Peyer's patch (tissue), 4 donors: ENCODE measurements around the gene OCA2. TPM values are rescaled to one million over a fixed set of nuclear protein-coding genes. Genes with fewer than 3 reads are reported as not detected.

Experiments
- DNase-seq, 3 donors: peaks; one replicate each; pipeline ENCODE4 v3.0.0-alpha.2; 2017 to 2019
- H3K27ac ChIP-seq, 4 donors: fragments of 200-600 bp; sonication (generic); one replicate each; pipeline ENCODE4 v1.5.1; 2016 to 2019
- H3K27me3 ChIP-seq, 2 donors: fragments of 200-600 bp; sonication (generic); one replicate each; pipeline ENCODE4 v1.5.1; 2019
- H3K36me3 ChIP-seq, 3 donors: fragments of 200-600 bp; sonication (generic); one replicate each; pipeline ENCODE4 v1.5.1; 2016 to 2019
- H3K4me1 ChIP-seq, 4 donors: fragments of 200-600 bp; sonication (generic); one replicate each; pipeline ENCODE4 v1.5.1; 2016 to 2019
- H3K4me3 ChIP-seq, 4 donors: fragments of 200-600 bp; sonication (generic); 1 replicate in 3 of 4; 2 replicates in 1 of 4; pipeline ENCODE4 v1.5.1; 2016 to 2019; ENCODE audit warnings: mild to moderate bottlenecking in 1 of 4
- H3K9me3 ChIP-seq, 4 donors: fragments of 200-600 bp; sonication (generic); one replicate each; pipeline ENCODE4 v1.5.1; 2016 to 2019; ENCODE audit warnings: mild to moderate bottlenecking in 1 of 4
- CTCF ChIP-seq, 6 experiments: fragments of 450-650 bp in 4 of 6; fragments of 200-600 bp in 2 of 6; sonication (generic) in 1 of 6; IDR thresholded peaks; one replicate each; pipeline ENCODE4 v1.5.1; 2017 to 2019; ENCODE audit warnings: antibody characterized with exemption in 6 of 6, mild to moderate bottlenecking in 3 of 6, moderate library complexity in 1 of 6
- POLR2A ChIP-seq, 2 donors: fragments of 450-650 bp; IDR thresholded peaks; one replicate each; pipeline ENCODE4 v1.5.1; 2017; ENCODE audit warnings: antibody characterized with exemption in 2 of 2, mild to moderate bottlenecking in 2 of 2, moderate library complexity in 2 of 2
- total RNA-seq, 4 donors: library from RNA; depleted of rRNA; stranded (reverse); fragments of >200 nt; gene quantifications; one replicate each; pipeline ENCODE4 v1.1.0, GENCODE V29; 2016

The OCA2 gene
- total RNA-seq, 4 donors from 2014 or later = 1.4 to 3.0 TPM; not detected in 2

DNA sequence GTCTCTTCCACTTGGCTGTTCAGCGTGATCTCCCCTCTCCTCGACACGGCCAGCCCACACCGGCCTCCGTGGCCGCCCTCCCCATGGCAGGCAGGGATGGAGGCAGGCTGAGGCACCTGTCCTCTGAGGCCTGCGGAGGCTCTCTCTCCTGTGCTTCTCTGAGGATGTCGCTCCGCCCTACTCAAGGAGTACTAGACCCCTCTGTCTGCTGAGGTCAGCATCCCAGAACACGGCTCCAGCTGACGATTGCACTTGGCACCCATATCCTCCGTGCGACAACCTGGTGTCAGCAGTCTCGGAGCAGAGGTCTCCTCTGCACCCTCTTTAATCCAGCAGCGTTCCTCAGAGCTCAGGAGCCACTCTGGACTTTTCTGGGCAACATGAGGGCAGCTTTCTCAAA lies 322.6 kb downstream of the OCA2 start:
- H3K4me1 ChIP-seq = no peaks in the 10 kb centered on the region
- H3K4me3 ChIP-seq = no peak overlapping the region
- H3K27me3 ChIP-seq = no peaks in the 10 kb centered on the region
- peaks cover 0 to 11% (median 0%) of the 10 kb centered on the region in 4 donors for H3K9me3 ChIP-seq
- no peak overlapping the region for H3K27ac ChIP-seq
- TF ChIP-seq CTCF (IDR thresholded peaks at IDR 0.05) = no peak
- no peak for TF ChIP-seq POLR2A (IDR thresholded peaks at IDR 0.05)
- no peak for DNase-seq
- H3K36me3 ChIP-seq = no peaks in the 10 kb centered on the region

DNA sequence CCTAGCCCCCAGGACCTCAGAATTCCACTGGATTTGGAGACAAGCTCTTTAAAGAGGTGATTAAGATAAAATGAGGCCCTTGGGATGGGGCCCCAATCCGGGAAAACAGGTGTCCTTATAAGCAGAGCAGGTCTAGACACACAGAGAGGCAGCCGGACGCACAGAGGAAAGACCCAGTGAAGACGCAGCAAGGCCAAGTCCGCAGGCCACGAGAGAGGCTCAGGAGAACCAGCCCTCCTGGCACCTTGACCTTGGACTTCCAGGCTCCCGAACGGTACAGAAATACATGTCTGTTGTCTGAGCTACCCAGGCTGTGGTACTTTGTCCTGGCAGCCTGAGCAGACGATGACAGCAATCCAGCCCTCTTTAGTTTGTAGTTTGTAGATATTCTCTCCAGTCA lies 324.5 kb downstream of the OCA2 start:
- Histone ChIP-seq H3K27me3 (no peaks in the 10 kb centered on the region), H3K27ac (no peak overlapping the region), H3K4me1 (no peaks in the 10 kb centered on the region), H3K4me3 (no peak overlapping the region), H3K9me3 (peaks cover 0 to 11% (median 0%) of the 10 kb centered on the region in 4 donors), H3K36me3 (no peaks in the 10 kb centered on the region)
- TF ChIP-seq POLR2A (IDR thresholded peaks at IDR 0.05) (no peak), CTCF (IDR thresholded peaks at IDR 0.05) (no peak)
- no peak for DNase-seq

GRCh38 chr15:27774191-27774590 lies 324.9 kb downstream of the OCA2 start:
- Histone ChIP-seq H3K4me3 (no peak overlapping the region), H3K4me1 (no peaks in the 10 kb centered on the region), H3K27ac (no peak overlapping the region), H3K9me3 (peaks cover 0 to 11% (median 0%) of the 10 kb centered on the region in 4 donors), H3K36me3 (no peaks in the 10 kb centered on the region), H3K27me3 (no peaks in the 10 kb centered on the region)
- DNase-seq = no peak
- TF ChIP-seq POLR2A (IDR thresholded peaks at IDR 0.05) (no peak), CTCF (IDR thresholded peaks at IDR 0.05) (no peak)

- Histone ChIP-seq H3K27me3 (no peaks in the 10 kb centered on the region), H3K36me3 (no peaks in the 10 kb centered on the region), H3K9me3 (peaks cover 0 to 11% (median 0%) of the 10 kb centered on the region in 4 donors), H3K4me1 (no peaks in the 10 kb centered on the region), H3K27ac (no peak overlapping the region), H3K4me3 (no peak overlapping the region)
- no peak for DNase-seq
- TF ChIP-seq POLR2A (IDR thresholded peaks at IDR 0.05) (no peak), CTCF (IDR thresholded peaks at IDR 0.05) (no peak)
Measured at GRCh38 chr15:27771892-27772291, 327.2 kb downstream of the OCA2 start.

DNA sequence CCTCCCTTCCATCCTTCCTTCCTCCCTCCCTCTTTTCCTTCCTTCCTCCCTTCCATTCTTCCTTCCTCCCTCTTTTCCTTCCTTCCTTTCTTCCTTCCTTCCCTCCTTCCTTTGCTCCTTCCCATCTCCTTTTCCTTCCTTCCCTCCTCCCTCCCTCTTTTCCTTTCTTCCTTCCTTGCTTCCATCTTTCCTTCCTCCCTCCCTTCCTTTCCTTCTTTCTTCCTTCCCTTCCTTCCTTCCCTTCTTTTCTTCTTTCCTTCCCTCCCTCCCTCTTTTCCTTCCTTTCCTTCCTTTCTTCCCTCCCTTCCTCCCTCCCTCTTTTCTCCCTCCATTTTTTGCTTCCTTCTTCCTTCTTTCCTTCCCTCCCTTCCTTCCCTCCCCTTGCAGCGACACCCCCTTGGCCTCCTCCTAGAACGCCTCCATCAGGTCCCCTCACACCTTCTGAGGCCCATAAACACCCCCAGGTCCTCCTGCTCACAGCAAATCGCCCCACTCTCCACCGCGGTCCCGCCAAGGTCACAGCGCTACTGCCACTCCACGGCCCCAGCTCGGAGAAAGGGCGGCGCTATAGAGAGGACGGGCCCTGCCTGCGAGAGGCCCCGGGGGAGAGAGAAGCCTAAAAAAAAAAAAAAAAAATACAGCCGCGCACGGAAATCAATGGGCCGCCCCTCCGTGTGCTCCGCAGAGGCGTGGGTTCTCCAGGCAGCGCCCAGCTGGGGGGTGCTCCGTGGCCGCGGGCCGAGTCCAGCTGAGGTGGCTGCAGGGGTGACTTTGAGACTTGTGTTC lies 328.2 kb downstream of the OCA2 start:
- H3K4me3 ChIP-seq = no peak overlapping the region
- no peak overlapping the region for H3K27ac ChIP-seq
- H3K36me3 ChIP-seq = no peaks in the 10 kb centered on the region
- no peak for DNase-seq
- no peaks in the 10 kb centered on the region for H3K4me1 ChIP-seq
- H3K27me3 ChIP-seq = no peaks in the 10 kb centered on the region
- TF ChIP-seq POLR2A (IDR thresholded peaks at IDR 0.05) = no peak
- no peak for TF ChIP-seq CTCF (IDR thresholded peaks at IDR 0.05)
- peaks cover 0 to 5% (median 0%) of the 10 kb centered on the region in 4 donors for H3K9me3 ChIP-seq
